Fibroblast of lung (primary cell): ENCODE results near the gene BAX. TPM values are rescaled to one million over a fixed set of nuclear protein-coding genes. Genes with fewer than 3 reads are reported as not detected.

Source experiments
- DNase-seq, 2 donors: peaks; one replicate each; pipeline versions ENCODE4 v3.0.0 to v3.0.0-alpha.2; 2010; ENCODE audit warnings: low read depth in 2 of 2
- H2AFZ ChIP-seq: 2 replicates; pipeline ENCODE4 v1.5.1; 2012; ENCODE audit warnings: low read length, control low read depth, inconsistent platforms
- H3K27ac ChIP-seq: 2 replicates; pipeline ENCODE4 v1.5.1; 2011; ENCODE audit warnings: low read length, control low read depth; ENCODE audit not compliant: insufficient read depth
- H3K27me3 ChIP-seq: 2 replicates; pipeline ENCODE4 v1.5.1; 2011; ENCODE audit warnings: mild to moderate bottlenecking, low read length; ENCODE audit not compliant: control insufficient read depth, insufficient read depth
- H3K36me3 ChIP-seq: 2 replicates; pipeline ENCODE4 v1.5.1; 2011; ENCODE audit warnings: low read length; ENCODE audit not compliant: control insufficient read depth, insufficient read depth
- H3K4me1 ChIP-seq: 2 replicates; pipeline ENCODE4 v1.5.1; 2011; ENCODE audit warnings: low read length; ENCODE audit not compliant: control insufficient read depth, insufficient read depth; ENCODE audit errors: extremely low read depth
- H3K4me2 ChIP-seq: 2 replicates; pipeline ENCODE4 v1.5.1; 2011; ENCODE audit warnings: low read length, control low read depth; ENCODE audit not compliant: insufficient read depth; ENCODE audit errors: extremely low read depth
- H3K4me3 ChIP-seq, 4 experiments: fragments of 200-600 bp in 1 of 4; sonication (generic) in 1 of 4; replicated peaks in 1 of 4; 2 replicates each; pipeline ENCODE4 v1.5.1; 2011 to 2016; ENCODE audit warnings: low read length in 4 of 4, low read depth in 3 of 4, mild to moderate bottlenecking in 3 of 4, control low read depth in 2 of 4, inconsistent platforms in 1 of 4, mixed read lengths in 1 of 4; ENCODE audit not compliant: insufficient read depth in 1 of 4; ENCODE audit errors: control extremely low read depth in 1 of 4
- H3K79me2 ChIP-seq: 2 replicates; pipeline ENCODE4 v1.5.1; 2012; ENCODE audit warnings: mild to moderate bottlenecking, low read length, inconsistent platforms; ENCODE audit not compliant: control insufficient read depth, insufficient read depth
- H3K9ac ChIP-seq: 2 replicates; pipeline ENCODE4 v1.5.1; 2011; ENCODE audit warnings: mild to moderate bottlenecking, low read length, control low read depth; ENCODE audit not compliant: insufficient read depth
- H3K9me3 ChIP-seq: 2 replicates; pipeline ENCODE4 v1.5.1; 2012; ENCODE audit warnings: low read depth, low read length; ENCODE audit not compliant: control insufficient read depth, insufficient read depth
- H4K20me1 ChIP-seq: 2 replicates; pipeline ENCODE4 v1.5.1; 2011; ENCODE audit warnings: low read length; ENCODE audit not compliant: control insufficient read depth, insufficient read depth; ENCODE audit errors: extremely low read depth
- CTCF ChIP-seq, 2 donors: IDR thresholded peaks in 1 of 2; conservative IDR thresholded peaks in 1 of 2; 1 replicate in 1 of 2; 2 replicates in 1 of 2; pipeline ENCODE4 v1.5.1; 2011 to 2012; ENCODE audit warnings: low read length in 2 of 2, control low read depth in 1 of 2, inconsistent platforms in 1 of 2, low read depth in 1 of 2, mild to moderate bottlenecking in 1 of 2
- EZH2 ChIP-seq: IDR thresholded peaks from 2 replicates; pipeline ENCODE4 v1.5.1; 2012; ENCODE audit warnings: low read length, control low read depth, mild to moderate bottlenecking; ENCODE audit errors: missing control alignments
- polyA plus RNA-seq, 2 donors: library from polyadenylated mRNA; depleted of rRNA in 1 of 2; stranded (reverse) in 1 of 2; unstranded in 1 of 2; fragments of >200 nt; gene quantifications; 2 replicates each; pipeline ENCODE4 v1.2.1, GENCODE V29; 2011 to 2012; ENCODE audit warnings: missing spikeins in 1 of 2
- total RNA-seq: library from RNA; depleted of rRNA; stranded (reverse); fragments of >200 nt; gene quantifications from 2 replicates; pipeline ENCODE4 v1.2.1, GENCODE V29; 2014

BAX gene
- total and polyA plus RNA-seq, 2 donors (not counting 1 experiment from before 2014, with no cell fraction given): 70.1 to 194 TPM

- H3K4me3 ChIP-seq: no peak overlapping the region
- no peak for DNase-seq
- no peaks in the 10 kb centered on the region for H3K27me3 ChIP-seq
- H3K9me3 ChIP-seq: no peaks in the 10 kb centered on the region
- no peak overlapping the region for H2AFZ ChIP-seq
- H3K4me1 ChIP-seq: peaks cover 5% of the 10 kb centered on the region
- H4K20me1 ChIP-seq: no peaks in the 10 kb centered on the region
- H3K79me2 ChIP-seq: no peaks in the 10 kb centered on the region
- TF ChIP-seq EZH2 (no peak), CTCF (conservative IDR thresholded peaks at IDR 0.05 in 1 of 2, IDR thresholded peaks at IDR 0.05 in 1 of 2; ENCODE audit: low read depth in 1 of 2, low read length in 2 of 2) (no peak)
- H3K9ac ChIP-seq: no peak overlapping the region
- H3K27ac ChIP-seq: no peak overlapping the region
- peaks cover 11% of the 10 kb centered on the region for H3K36me3 ChIP-seq
- H3K4me2 ChIP-seq: no peak overlapping the region
Measured at GRCh38 chr19:48920949-48921348, 33.7 kb upstream of the BAX start.

DNA sequence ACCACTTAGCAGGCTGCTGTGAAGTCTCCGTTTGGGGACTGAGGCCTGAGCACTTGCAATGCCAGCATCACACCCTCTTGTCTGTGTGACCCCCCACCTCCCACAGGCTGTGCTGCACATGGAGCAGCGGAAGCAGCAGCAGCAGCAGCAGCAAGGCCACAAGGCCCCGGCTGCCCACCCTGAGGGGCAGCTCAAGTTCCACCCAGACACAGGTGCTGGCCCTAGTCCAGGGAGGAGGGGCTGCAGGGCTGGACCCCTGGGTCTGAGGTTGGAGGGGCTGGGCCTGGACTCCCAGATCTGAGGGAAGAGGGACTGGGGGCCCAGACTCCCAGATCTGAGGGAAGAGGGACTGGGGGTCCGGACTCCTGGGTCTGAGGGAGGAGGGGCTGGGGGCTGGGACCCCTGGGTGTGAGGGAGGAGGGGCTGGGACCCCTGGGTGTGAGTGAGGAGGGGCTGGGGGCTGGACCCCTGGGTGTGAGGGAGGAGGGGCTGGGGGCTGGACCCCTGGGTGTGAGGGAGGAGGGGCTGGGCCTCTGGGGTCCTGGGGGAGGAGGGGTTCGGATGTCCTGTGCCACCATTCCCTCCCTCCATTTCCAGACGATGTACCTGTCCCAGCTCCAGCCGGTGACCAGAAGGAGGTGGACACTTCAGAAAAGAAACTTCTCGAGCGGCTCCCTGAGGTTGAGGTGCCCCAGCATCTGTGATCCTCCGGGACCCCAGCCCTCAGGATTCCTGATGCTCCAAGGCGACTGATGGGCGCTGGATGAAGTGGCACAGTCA lies 32.8 kb upstream of the BAX start:
- Histone ChIP-seq H3K36me3 (peaks cover 10% of the 10 kb centered on the region), H2AFZ (no peak overlapping the region), H3K9me3 (no peaks in the 10 kb centered on the region), H3K4me1 (peaks cover 7% of the 10 kb centered on the region), H3K27me3 (no peaks in the 10 kb centered on the region), H3K4me3 (no peak overlapping the region), H3K79me2 (no peaks in the 10 kb centered on the region), H3K27ac (no peak overlapping the region), H3K9ac (no peak overlapping the region), H4K20me1 (no peaks in the 10 kb centered on the region), H3K4me2 (no peak overlapping the region)
- no peak for DNase-seq
- TF ChIP-seq CTCF (conservative IDR thresholded peaks at IDR 0.05 in 1 of 2, IDR thresholded peaks at IDR 0.05 in 1 of 2; ENCODE audit: low read depth in 1 of 2, low read length in 2 of 2) (no peak), EZH2 (no peak)

- TF ChIP-seq EZH2: no peak
- no peak for TF ChIP-seq CTCF (conservative IDR thresholded peaks at IDR 0.05 in 1 of 2, IDR thresholded peaks at IDR 0.05 in 1 of 2; ENCODE audit: low read depth in 1 of 2, low read length in 2 of 2)
- H2AFZ ChIP-seq: no peak overlapping the region
- no peaks in the 10 kb centered on the region for H3K79me2 ChIP-seq
- peaks cover 10% of the 10 kb centered on the region for H3K36me3 ChIP-seq
- H3K4me3 ChIP-seq: no peak overlapping the region
- no peak overlapping the region for H3K4me2 ChIP-seq
- no peaks in the 10 kb centered on the region for H3K27me3 ChIP-seq
- no peaks in the 10 kb centered on the region for H4K20me1 ChIP-seq
- no peak for DNase-seq
- no peaks in the 10 kb centered on the region for H3K9me3 ChIP-seq
- H3K4me1 ChIP-seq: peaks cover 7% of the 10 kb centered on the region
- no peak overlapping the region for H3K9ac ChIP-seq
- no peak overlapping the region for H3K27ac ChIP-seq
Measured at GRCh38 chr19:48922548-48923490, 31.9 kb upstream of the BAX start.
